ENCODE measurements around the gene RHBG.

- TF ChIP-seq CTCF (IDR thresholded peaks at IDR 0.05): no peak
- no peak for TF ChIP-seq EP300 (IDR thresholded peaks at IDR 0.05)
- TF ChIP-seq POLR2A (IDR thresholded peaks at IDR 0.05; ENCODE audit: low read depth): no peak
- no peak for TF ChIP-seq POLR2AphosphoS5 (IDR thresholded peaks at IDR 0.05)
Observed at GRCh38 chr1:156432669-156433018, 63.6 kb downstream of the RHBG start.
